ENCODE results near the gene RPL28.

- TF ChIP-seq CTCF (IDR thresholded peaks at IDR 0.05), result no peak
- TF ChIP-seq POLR2A (IDR thresholded peaks at IDR 0.05), result no peak
These were observed 18.9 kb upstream of the RPL28 start for GRCh38 chr19:55366790-55367189.

All from uterus (tissue), 2 donors.